Natural killer cell (primary cell): ENCODE measurements around the gene MYLK. TPM values are rescaled to one million over a fixed set of nuclear protein-coding genes. Genes with fewer than 3 reads are reported as not detected.

Source experiments
- ATAC-seq, 3 donors: fragments of 150-1000 bp in 2 of 3; fragments of 200-7000 bp in 1 of 3; cut with Tn5 transposase; 1 replicate in 1 of 3; 2 replicates in 2 of 3; pipeline ENCODE4 v1.10.0; 2021; ENCODE audit warnings: mild to moderate bottlenecking in 2 of 3, moderate library complexity in 2 of 3
- DNase-seq, 2 donors: peaks; one replicate each; pipeline versions ENCODE4 v3.0.0 to v3.0.0-alpha.2; 2013 to 2021; ENCODE audit warnings: mixed read lengths in 1 of 2
- H3K27ac ChIP-seq: one replicate; pipeline ENCODE4 v1.5.1; 2013; ENCODE audit warnings: mild to moderate bottlenecking, low read length
- H3K27me3 ChIP-seq: one replicate; pipeline ENCODE4 v1.6.1; 2013; ENCODE audit warnings: low read length; ENCODE audit not compliant: control insufficient read depth, insufficient read depth
- H3K36me3 ChIP-seq: one replicate; pipeline ENCODE4 v1.6.1; 2013; ENCODE audit warnings: low read length; ENCODE audit not compliant: control insufficient read depth, insufficient read depth
- H3K4me1 ChIP-seq: one replicate; pipeline ENCODE4 v1.6.1; 2013; ENCODE audit warnings: low read length; ENCODE audit not compliant: control insufficient read depth, insufficient read depth
- H3K4me3 ChIP-seq: one replicate; pipeline ENCODE4 v1.5.1; 2013; ENCODE audit warnings: low read length
- H3K9me3 ChIP-seq: one replicate; pipeline ENCODE4 v1.6.1; 2013; ENCODE audit warnings: low read length; ENCODE audit not compliant: control insufficient read depth, insufficient read depth
- H3K27ac Mint-ChIP-seq, 2 donors: one replicate each; pipeline ENCODE4 v1.8.0; 2022; ENCODE audit warnings: mild to moderate bottlenecking in 2 of 2, mixed read lengths in 2 of 2, moderate library complexity in 1 of 2
- H3K27me3 Mint-ChIP-seq, 2 donors: one replicate each; pipeline ENCODE4 v1.8.0; 2022; ENCODE audit warnings: low read depth in 2 of 2, mixed read lengths in 2 of 2
- H3K36me3 Mint-ChIP-seq: one replicate; pipeline ENCODE4 v1.8.0; 2022; ENCODE audit warnings: mixed read lengths
- H3K4me1 Mint-ChIP-seq, 2 donors: one replicate each; pipeline ENCODE4 v1.8.0; 2022; ENCODE audit warnings: mixed read lengths in 2 of 2
- H3K4me3 Mint-ChIP-seq: one replicate; pipeline ENCODE4 v1.8.0; 2022; ENCODE audit warnings: mild to moderate bottlenecking, moderate library complexity, mixed read lengths
- H3K9me3 Mint-ChIP-seq, 2 donors: one replicate each; pipeline ENCODE4 v1.8.0; 2022; ENCODE audit warnings: mixed read lengths in 2 of 2
- CTCF ChIP-seq: fragments of 200-600 bp; IDR thresholded peaks from one replicate; pipeline ENCODE4 v1.8.0; 2022; ENCODE audit warnings: antibody characterized with exemption
- WGBS: methylation state at CpG from one replicate; pipeline ENCODE4 v1.1.7; 2013; ENCODE audit warnings: missing lambda C conversion rate; ENCODE audit not compliant: insufficient coverage; 5-methylcytosine and 5-hydroxymethylcytosine counted together
- intact Hi-C: fragments of 100-400 bp; cut with micrococcal nuclease; formaldehyde crosslinking; loops from one replicate; pipeline ENCODE4 v1.14.2; 2022
- total RNA-seq, 4 donors: library from RNA; stranded (reverse); fragments of 120-200 nt in 1 of 4; gene quantifications; one replicate each; pipeline versions ENCODE4 v1.2.3 to v1.2.4, GENCODE V29; 2013 to 2022

The MYLK gene
- total RNA-seq, 3 donors from 2014 or later (not counting 1 experiment from before 2014, with no cell fraction given): 0.39 to 5.4 (median 3.4) TPM

- intact Hi-C loops: no loop called here
- H3K4me1 Mint-ChIP-seq: no peaks in the 10 kb centered on the region
Measured at GRCh38 chr3:123837858-123838257, 46.3 kb downstream of the MYLK start.

DNA sequence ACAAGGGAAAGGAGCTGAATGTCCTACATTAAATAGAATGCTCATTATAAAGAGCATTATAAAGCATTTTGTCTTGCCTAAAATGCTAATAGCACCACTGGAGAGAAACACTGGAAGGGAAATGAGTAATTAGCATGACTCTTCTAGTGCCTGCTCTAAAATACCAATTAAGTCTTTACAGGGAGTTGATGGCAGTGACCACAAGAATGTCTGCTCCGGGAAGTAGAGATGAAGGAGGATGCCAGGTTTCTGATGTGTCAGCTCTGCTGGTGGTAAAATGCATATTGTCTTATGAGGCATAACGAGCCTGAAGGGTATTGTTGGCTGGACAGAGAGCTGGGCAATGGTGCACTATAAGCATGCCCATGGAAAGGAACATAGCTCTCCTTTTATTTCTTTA lies 49.5 kb downstream of the MYLK start:
- 69% methylated on average over 2 of the region's 2 CpGs for WGBS
- Histone ChIP-seq H3K4me3 (no peak overlapping the region), H3K27ac (no peak overlapping the region), H3K9me3 (no peaks in the 10 kb centered on the region), H3K36me3 (no peaks in the 10 kb centered on the region), H3K27me3 (no peaks in the 10 kb centered on the region), H3K4me1 (no peaks in the 10 kb centered on the region)
- intact Hi-C loops: no loop called here
- peaks cover 0 to 4% of the 10 kb centered on the region in 2 donors for H3K27me3 Mint-ChIP-seq
- ATAC-seq: no peak
- TF ChIP-seq CTCF: no peak
- no peaks in the 10 kb centered on the region for H3K36me3 Mint-ChIP-seq
- H3K4me3 Mint-ChIP-seq: no peak overlapping the region
- H3K4me1 Mint-ChIP-seq: no peaks in the 10 kb centered on the region
- DNase-seq: no peak
- H3K27ac Mint-ChIP-seq: no peak overlapping the region
- H3K9me3 Mint-ChIP-seq: peaks cover 0 to 2% of the 10 kb centered on the region in 2 donors

More at GRCh38 chr3:123837858-123838257, 46.3 kb downstream of the MYLK start:
- Histone ChIP-seq H3K9me3 (no peaks in the 10 kb centered on the region), H3K4me1 (no peaks in the 10 kb centered on the region), H3K27ac (no peak overlapping the region), H3K27me3 (no peaks in the 10 kb centered on the region), H3K4me3 (no peak overlapping the region), H3K36me3 (no peaks in the 10 kb centered on the region)
- DNase-seq (no peak), ATAC-seq (no peak)
- Mint-ChIP-seq H3K27ac (no peak overlapping the region), H3K36me3 (no peaks in the 10 kb centered on the region), H3K4me3 (no peak overlapping the region), H3K9me3 (peaks cover 3 to 4% of the 10 kb centered on the region in 2 donors), H3K27me3 (peaks cover 0 to 4% of the 10 kb centered on the region in 2 donors)
- TF ChIP-seq CTCF: no peak

DNA sequence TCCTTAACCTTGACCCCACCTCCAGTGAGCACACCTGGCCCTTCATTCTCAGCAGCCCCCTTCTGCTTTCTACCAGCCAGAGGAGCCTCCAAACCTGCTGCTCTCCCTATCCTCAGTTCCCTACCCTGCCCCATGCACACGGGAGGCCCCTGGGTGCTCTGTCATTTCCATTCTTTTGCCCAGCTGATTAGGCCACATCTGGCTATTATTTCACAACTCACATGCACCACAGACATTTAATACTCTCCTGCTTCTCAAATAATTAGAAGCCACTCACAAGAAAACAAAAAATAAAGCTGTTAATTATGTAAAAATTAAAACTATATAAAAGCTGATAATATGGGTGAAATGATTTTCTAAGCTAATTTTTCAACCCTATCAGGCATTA lies 50.7 kb downstream of the MYLK start:
- intact Hi-C loops: no loop called here
- Histone ChIP-seq H3K27ac (no peak overlapping the region), H3K9me3 (no peaks in the 10 kb centered on the region), H3K4me1 (no peaks in the 10 kb centered on the region), H3K4me3 (no peak overlapping the region), H3K27me3 (no peaks in the 10 kb centered on the region), H3K36me3 (no peaks in the 10 kb centered on the region)
- Mint-ChIP-seq H3K27ac (no peak overlapping the region), H3K36me3 (no peaks in the 10 kb centered on the region), H3K4me1 (no peaks in the 10 kb centered on the region), H3K27me3 (peaks cover 0 to 4% of the 10 kb centered on the region in 2 donors), H3K4me3 (no peak overlapping the region), H3K9me3 (peaks cover under 1 to 2% of the 10 kb centered on the region in 2 donors)
- DNase-seq (no peak), ATAC-seq (no peak)
- TF ChIP-seq CTCF: no peak
- WGBS: 58% methylated on average over 1 of the region's 1 CpG

- intact Hi-C loops: no loop called here
- no peak overlapping the region for H3K4me3 ChIP-seq
- H3K27ac ChIP-seq: no peak overlapping the region
- DNase-seq: no peak
- H3K27me3 ChIP-seq: no peaks in the 10 kb centered on the region
- no peak overlapping the region for H3K4me3 Mint-ChIP-seq
- H3K27me3 Mint-ChIP-seq: peaks cover 0 to 4% of the 10 kb centered on the region in 2 donors
- no peak for ATAC-seq
- H3K9me3 ChIP-seq: no peaks in the 10 kb centered on the region
- H3K9me3 Mint-ChIP-seq: peaks cover 3 to 6% of the 10 kb centered on the region in 2 donors
- no peak for TF ChIP-seq CTCF
- peaks cover 5% of the 10 kb centered on the region for H3K36me3 Mint-ChIP-seq
- 51% methylated on average over 2 of the region's 3 CpGs for WGBS
- H3K4me1 Mint-ChIP-seq: no peaks in the 10 kb centered on the region
- no peaks in the 10 kb centered on the region for H3K4me1 ChIP-seq
- H3K27ac Mint-ChIP-seq: no peak overlapping the region
- no peaks in the 10 kb centered on the region for H3K36me3 ChIP-seq
Measured at GRCh38 chr3:123832692-123833397, 51.3 kb downstream of the MYLK start.
